K562 (cell line): ENCODE results near the gene ZNF35. TPM values are rescaled to one million over a fixed set of nuclear protein-coding genes. Genes with fewer than 3 reads are reported as not detected.

ENCODE experiments used
- ATAC-seq: fragments of 200-7000 bp; cut with Tn5 transposase; 3 replicates; pipeline ENCODE4 v1.9.1; 2020; ENCODE audit warnings: moderate library complexity
- BruUV-seq: library from RNA; stranded (reverse); fragments of 400-500 nt; replicated peaks from 2 replicates; lab custom pipeline; 2021; lab: Mats Ljungman, UMichigan
- CTCF ChIA-PET: fragments of 300-600 bp; formaldehyde crosslinking; extraction: SDS; loops from one replicate; lab custom pipeline; 2021; ENCODE audit warnings: low intra/inter-chr PET ratio; lab: Yijun Ruan, JAX
- POLR2A ChIA-PET: fragments of 300-600, 350-650 bp; sonication (Branson Sonifier 250); formaldehyde crosslinking; extraction: SDS; loops from one replicate; lab custom pipeline; 2021; ENCODE audit warnings: antibody characterized with exemption, inconsistent platforms; lab: Yijun Ruan, JAX
- DNase-seq, 4 experiments: peaks; one replicate each; pipeline versions ENCODE4 v3.0.0 to v3.0.0-alpha.2; 2011 to 2018; ENCODE audit warnings: low spot score in 3 of 4, mixed read lengths in 3 of 4; ENCODE audit errors: extremely low read depth in 1 of 4
- FAIRE-seq: peaks from 2 replicates; lab custom pipeline; 2011; peaks lifted over from hg19 to GRCh38; lab: Jason Lieb, UNC
- H2AFZ ChIP-seq: 2 replicates; pipeline ENCODE4 v1.6.0; 2011; ENCODE audit warnings: low read depth, low read length, control low read depth, inconsistent platforms
- H3K27ac ChIP-seq: fragments of 200-600 bp; 3 replicates; pipeline ENCODE4 v1.8.0; 2011; ENCODE audit warnings: low read depth, mild to moderate bottlenecking, control low read depth, inconsistent platforms, low read length, moderate library complexity, mixed read lengths; ENCODE audit errors: extremely low read depth
- H3K27me3 ChIP-seq, 2 experiments: fragments of 300-600 bp in 1 of 2; 2 replicates in 1 of 2; 3 replicates in 1 of 2; pipeline versions ENCODE4 v1.6.0 to v1.8.0; 2011; ENCODE audit warnings: inconsistent platforms in 2 of 2, low read length in 2 of 2, mild to moderate bottlenecking in 1 of 2, mixed read lengths in 1 of 2, moderate library complexity in 1 of 2; ENCODE audit not compliant: control insufficient read depth in 2 of 2, insufficient read depth in 2 of 2
- H3K36me3 ChIP-seq: fragments of 300-600 bp; 3 replicates; pipeline ENCODE4 v1.8.0; 2011; ENCODE audit warnings: mild to moderate bottlenecking, low read length, inconsistent platforms; ENCODE audit not compliant: control insufficient read depth, insufficient read depth
- H3K4me1 ChIP-seq, 2 experiments: fragments of 200-600 bp in 1 of 2; replicated peaks in 1 of 2; 2 replicates in 1 of 2; 3 replicates in 1 of 2; pipeline versions ENCODE4 v1.5.1 to v1.8.0; 2011; ENCODE audit warnings: inconsistent platforms in 2 of 2, low read length in 2 of 2, mild to moderate bottlenecking in 1 of 2, mixed read lengths in 1 of 2, moderate library complexity in 1 of 2; ENCODE audit not compliant: control insufficient read depth in 2 of 2, insufficient read depth in 2 of 2
- H3K4me2 ChIP-seq: 2 replicates; pipeline ENCODE4 v1.6.1; 2011; ENCODE audit warnings: low read length, control low read depth, inconsistent platforms, mixed read lengths; ENCODE audit not compliant: insufficient read depth
- H3K4me3 ChIP-seq: fragments of 200-600 bp; sonication (generic), shearing (Covaris generic); 2 replicates; pipeline ENCODE4 v1.5.1; 2016; ENCODE audit warnings: control low read depth, inconsistent platforms
- H3K79me2 ChIP-seq: fragments of 200-600 bp; 3 replicates; pipeline ENCODE4 v1.8.0; 2011; ENCODE audit warnings: low read length, inconsistent platforms; ENCODE audit not compliant: control insufficient read depth, insufficient read depth
- H3K9ac ChIP-seq, 2 experiments: 2 replicates each; pipeline versions ENCODE4 v1.6.0 to v1.6.1; 2011; ENCODE audit warnings: low read depth in 2 of 2, low read length in 2 of 2, control low read depth in 1 of 2, inconsistent platforms in 1 of 2, mild to moderate bottlenecking in 1 of 2, mixed read lengths in 1 of 2; ENCODE audit not compliant: insufficient read depth in 1 of 2
- H3K9me1 ChIP-seq: one replicate; pipeline ENCODE4 v1.6.0; 2011; ENCODE audit warnings: inconsistent platforms, mild to moderate bottlenecking, low read length, moderate library complexity; ENCODE audit not compliant: control insufficient read depth, insufficient read depth
- H3K9me3 ChIP-seq: replicated peaks from 2 replicates; pipeline ENCODE4 v1.5.1; 2011; ENCODE audit warnings: low read depth, low read length, inconsistent platforms; ENCODE audit not compliant: control insufficient read depth, insufficient read depth
- H4K20me1 ChIP-seq: replicated peaks from 2 replicates; pipeline ENCODE4 v1.6.1; 2011; ENCODE audit warnings: low read length, inconsistent platforms, mixed read lengths; ENCODE audit not compliant: control insufficient read depth, insufficient read depth
- GATAD2A ChIP-seq: fragments of 450-650 bp; IDR thresholded peaks from 2 replicates; pipeline ENCODE4 v1.6.1; 2017
- NBN ChIP-seq: fragments of 450-650 bp; IDR thresholded peaks from 2 replicates; pipeline ENCODE4 v1.6.1; 2016; ENCODE audit warnings: low read depth, mild to moderate bottlenecking
- NR2C2 ChIP-seq, 2 experiments: fragments of 200-800 bp in 1 of 2; sonication (Bioruptor generic) in 1 of 2; sonication (generic) in 1 of 2; formaldehyde crosslinking in 1 of 2; IDR thresholded peaks; 2 replicates each; pipeline versions ENCODE4 v1.6.1 to v1.8.0; 2016 to 2022; ENCODE audit warnings: mild to moderate bottlenecking in 1 of 2, missing compliant biosample characterization in 1 of 2, missing genetic modification characterization in 1 of 2, missing genetic modification reagents in 1 of 2
- WGBS: fragments of 100-300 bp; shearing (Covaris generic); methylation state at CpG from one replicate; pipeline ENCODE4 v1.1.6; 2016; ENCODE audit warnings: low coverage, mixed read lengths; ENCODE audit not compliant: insufficient coverage; ENCODE audit errors: missing lambda C conversion rate; 5-methylcytosine and 5-hydroxymethylcytosine counted together
- in situ Hi-C: fragments of 300-500 bp; cut with MboI; formaldehyde crosslinking; loops from 4 replicates; pipeline ENCODE4 v1.15.0; 2018; ENCODE audit warnings: inconsistent platforms, mixed read lengths
- intact Hi-C: fragments of 100-400 bp; cut with micrococcal nuclease; formaldehyde crosslinking; loops from 2 replicates; pipeline ENCODE4 v1.14.2; 2022
- polyA plus RNA-seq, 8 experiments: library from polyadenylated mRNA; depleted of rRNA in 4 of 8; stranded (reverse) in 5 of 8; unstranded in 3 of 8; fragments of >200 nt; fragmentation: Nextera tagmentation in 2 of 8; fragmentation: Illumina TruSeq in 1 of 8; extraction: Ambion mirVana in 2 of 8; extraction: Trizol in 1 of 8; gene quantifications; 2 replicates each; pipeline versions ENCODE4 v1.2.1 to v1.2.3, GENCODE V29; 2011 to 2014; ENCODE audit warnings: inconsistent platforms in 1 of 8, missing spikeins in 1 of 8
- total RNA-seq, 7 experiments: library from RNA; depleted of rRNA in 6 of 7; stranded (reverse); fragments of >200 nt in 6 of 7; fragmentation: Illumina TruSeq in 2 of 7; extraction: Trizol in 2 of 7; gene quantifications; 2 replicates each; pipeline versions ENCODE4 v1.2.1 to v1.2.3, GENCODE V29; 2011 to 2021; ENCODE audit warnings: low replicate concordance in 1 of 7
- TF ChIP-seq, protein P1 (sequence below): sonication (generic); formaldehyde crosslinking; IDR thresholded peaks from 2 replicates; pipeline ENCODE4 v1.8.0; 2022; ENCODE audit warnings: missing genetic modification reagents, mild to moderate bottlenecking, moderate library complexity, borderline replicate concordance
- TF ChIP-seq, protein P2 (sequence below): fragments of 450-650 bp; formaldehyde crosslinking; IDR thresholded peaks from 2 replicates; pipeline ENCODE4 v1.4.0; 2020; ENCODE audit warnings: mild to moderate bottlenecking, moderate library complexity

Gene ZNF35
- total and polyA plus RNA-seq, 9 of the 15 experiments (the other 6 are each of a cell fraction or from before 2014, with no cell fraction given) = 8.0 to 18.2 (median 14.8) TPM

DNA sequence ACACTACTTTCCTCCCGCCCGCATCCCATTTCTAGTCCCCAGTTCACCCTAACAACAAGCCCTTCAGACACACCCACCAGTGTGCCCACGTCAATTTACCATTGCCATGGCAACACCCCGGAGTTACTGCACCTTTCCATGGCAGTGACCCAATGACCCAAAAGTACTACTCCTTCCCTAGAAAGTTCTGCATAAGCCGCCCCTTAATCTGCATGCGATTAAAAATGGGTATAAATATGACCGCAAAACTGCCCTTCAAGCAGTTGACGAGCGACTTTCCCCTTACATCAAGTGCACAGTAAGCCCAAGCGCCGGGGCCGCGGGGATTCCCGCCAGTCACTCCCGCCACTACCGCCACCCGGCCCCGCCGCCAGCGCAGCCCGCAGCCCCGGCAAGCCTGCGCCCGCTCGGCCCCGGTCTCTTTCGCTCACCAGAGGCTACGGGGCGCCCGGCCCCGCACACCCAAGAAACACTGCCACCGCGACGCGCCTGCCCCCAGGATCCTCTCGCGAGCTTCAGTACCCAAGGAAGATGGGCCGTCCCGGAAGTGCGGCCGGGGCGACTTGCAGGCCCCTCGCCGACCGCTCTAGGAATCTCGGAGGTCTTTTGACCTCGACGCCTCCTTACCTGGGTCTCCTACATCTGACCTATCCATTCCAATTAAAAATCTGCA is 36.7 kb downstream of the ZNF35 start (continued):
- TF ChIP-seq, protein P1, sequence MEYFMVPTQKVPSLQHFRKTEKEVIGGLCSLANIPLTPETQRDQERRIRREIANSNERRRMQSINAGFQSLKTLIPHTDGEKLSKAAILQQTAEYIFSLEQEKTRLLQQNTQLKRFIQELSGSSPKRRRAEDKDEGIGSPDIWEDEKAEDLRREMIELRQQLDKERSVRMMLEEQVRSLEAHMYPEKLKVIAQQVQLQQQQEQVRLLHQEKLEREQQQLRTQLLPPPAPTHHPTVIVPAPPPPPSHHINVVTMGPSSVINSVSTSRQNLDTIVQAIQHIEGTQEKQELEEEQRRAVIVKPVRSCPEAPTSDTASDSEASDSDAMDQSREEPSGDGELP (CRISPR knock-in tag) = no peak
- TF ChIP-seq GATAD2A = no peak
- TF ChIP-seq, protein P2, sequence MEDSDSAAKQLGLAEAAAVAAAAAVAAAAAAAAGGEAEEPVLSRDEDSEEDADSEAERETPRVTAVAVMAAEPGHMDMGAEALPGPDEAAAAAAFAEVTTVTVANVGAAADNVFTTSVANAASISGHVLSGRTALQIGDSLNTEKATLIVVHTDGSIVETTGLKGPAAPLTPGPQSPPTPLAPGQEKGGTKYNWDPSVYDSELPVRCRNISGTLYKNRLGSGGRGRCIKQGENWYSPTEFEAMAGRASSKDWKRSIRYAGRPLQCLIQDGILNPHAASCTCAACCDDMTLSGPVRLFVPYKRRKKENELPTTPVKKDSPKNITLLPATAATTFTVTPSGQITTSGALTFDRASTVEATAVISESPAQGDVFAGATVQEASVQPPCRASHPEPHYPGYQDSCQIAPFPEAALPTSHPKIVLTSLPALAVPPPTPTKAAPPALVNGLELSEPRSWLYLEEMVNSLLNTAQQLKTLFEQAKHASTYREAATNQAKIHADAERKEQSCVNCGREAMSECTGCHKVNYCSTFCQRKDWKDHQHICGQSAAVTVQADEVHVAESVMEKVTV = no peak

DNA sequence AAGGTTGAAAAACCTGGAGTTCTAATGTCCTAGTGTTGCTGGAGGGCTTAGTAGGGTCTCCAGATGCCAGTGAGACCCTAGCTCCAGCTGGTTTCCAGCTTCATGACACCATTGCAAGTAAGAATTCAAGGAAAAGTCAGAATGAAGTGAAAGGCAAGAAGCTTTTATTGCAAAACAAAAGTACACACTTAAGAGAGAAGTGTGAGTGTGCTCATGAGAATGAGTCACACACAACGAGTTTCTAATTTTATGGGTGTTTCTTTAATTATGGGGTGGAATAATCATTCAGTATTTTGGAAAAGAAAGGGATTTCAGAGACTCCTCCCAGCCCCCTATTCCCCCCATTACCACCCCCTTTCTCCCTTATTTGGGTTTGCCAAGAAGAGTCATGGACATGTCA is 39.4 kb downstream of the ZNF35 start:
- BruUV-seq = no TSS peak
- ChIA-PET POLR2A (no interaction called here), CTCF (no interaction called here)
- H3K4me2 ChIP-seq = no peak overlapping the region
- H3K27me3 ChIP-seq = peaks cover 5 to 14% of the 10 kb centered on the region in 2 experiments; a peak in 4 of 5 replicates
- H3K4me1 ChIP-seq = peaks cover 0 to 5% of the 10 kb centered on the region in 2 experiments; a peak in 1 of 5 replicates
- H3K9me3 ChIP-seq = no peaks in the 10 kb centered on the region; the same call in 1 of the 2 replicates
- H3K9me1 ChIP-seq = no peaks in the 10 kb centered on the region
- H3K36me3 ChIP-seq = no peaks in the 10 kb centered on the region
- H3K79me2 ChIP-seq = no peaks in the 10 kb centered on the region
- no peaks in the 10 kb centered on the region for H4K20me1 ChIP-seq
- WGBS = 0% methylated on average over 1 of the region's 1 CpG
- no peak overlapping the region for H2AFZ ChIP-seq
- FAIRE-seq (no peak), DNase-seq (no peak), ATAC-seq (no peak)
- no peak overlapping the region for H3K27ac ChIP-seq
- intact Hi-C loops (no loop called here), in situ Hi-C loops (no loop called here)
- H3K9ac ChIP-seq = no peak overlapping the region
- TF ChIP-seq NR2C2 (CRISPR knock-in tag; IDR thresholded peaks at IDR 0.05) = no peak
- TF ChIP-seq NR2C2 (tag; IDR thresholded peaks at IDR 0.05) = no peak
- no peak for TF ChIP-seq NBN
- H3K4me3 ChIP-seq = no peak overlapping the region

Other genes with a start within 250 kb of the ZNF35 start
Only the 7 nearest of the 10 such genes appear.
- not detected in 2 replicates for gene ZKSCAN7, start 93.5 kb upstream of the ZNF35 start, total RNA-seq (2014; rRNA removed)
- not detected in 2 replicates for gene ZKSCAN7, start 93.5 kb upstream of the ZNF35 start, total RNA-seq (2014; rRNA removed; fragmentation: Illumina TruSeq; extraction: Trizol)
- not detected in 2 replicates for gene ZKSCAN7, start 93.5 kb upstream of the ZNF35 start, total RNA-seq (2015; rRNA removed; fragmentation: Illumina TruSeq; extraction: Trizol)
- 0.07 TPM in 1 of 2 replicates, not detected in the other for gene ZKSCAN7, start 93.5 kb upstream of the ZNF35 start, total RNA-seq (2021)
- not detected in 2 replicates for gene ZKSCAN7, start 93.5 kb upstream of the ZNF35 start, polyA plus RNA-seq (2011; rRNA removed)
- gene ZKSCAN7, start 93.5 kb upstream of the ZNF35 start, polyA plus RNA-seq (2014; fragmentation: Illumina TruSeq; extraction: Trizol) = not detected in 2 replicates
- not detected for gene ZKSCAN7, start 93.5 kb upstream of the ZNF35 start, polyA plus RNA-seq (2014; fragmentation: Nextera tagmentation; extraction: Ambion mirVana)
- not detected in 2 replicates for gene ZKSCAN7, start 93.5 kb upstream of the ZNF35 start, polyA plus RNA-seq (2014; rRNA removed)
- gene ZNF660, start 63.8 kb upstream of the ZNF35 start, total RNA-seq (2014; rRNA removed) = 0.08 and 0.09 TPM in 2 replicates
- 0.65 and 0.96 TPM in 2 replicates for gene ZNF660, start 63.8 kb upstream of the ZNF35 start, total RNA-seq (2014; rRNA removed; fragmentation: Illumina TruSeq; extraction: Trizol)
- gene ZNF660, start 63.8 kb upstream of the ZNF35 start, total RNA-seq (2015; rRNA removed; fragmentation: Illumina TruSeq; extraction: Trizol) = 0.40 and 0.49 TPM in 2 replicates
- gene ZNF660, start 63.8 kb upstream of the ZNF35 start, total RNA-seq (2021) = 0.13 and 0.29 TPM in 2 replicates
- 0.17 and 0.24 TPM in 2 replicates for gene ZNF660, start 63.8 kb upstream of the ZNF35 start, polyA plus RNA-seq (2011; rRNA removed)
- gene ZNF660, start 63.8 kb upstream of the ZNF35 start, polyA plus RNA-seq (2014; fragmentation: Illumina TruSeq; extraction: Trizol) = 0.07 and 0.10 TPM in 2 replicates
- gene ZNF660, start 63.8 kb upstream of the ZNF35 start, polyA plus RNA-seq (2014; fragmentation: Nextera tagmentation; extraction: Ambion mirVana) = under 1 TPM; 0.06 to 0.07 TPM
- 0.18 and 0.19 TPM in 2 replicates for gene ZNF660, start 63.8 kb upstream of the ZNF35 start, polyA plus RNA-seq (2014; rRNA removed)
- 12.1 and 13.1 TPM in 2 replicates for gene ZNF197, start 23.7 kb upstream of the ZNF35 start, total RNA-seq (2014; rRNA removed)
- 19.1 and 22.3 TPM in 2 replicates for gene ZNF197, start 23.7 kb upstream of the ZNF35 start, total RNA-seq (2014; rRNA removed; fragmentation: Illumina TruSeq; extraction: Trizol)
- 16.1 and 18.5 TPM in 2 replicates for gene ZNF197, start 23.7 kb upstream of the ZNF35 start, total RNA-seq (2015; rRNA removed; fragmentation: Illumina TruSeq; extraction: Trizol)
- gene ZNF197, start 23.7 kb upstream of the ZNF35 start, total RNA-seq (2021) = 12.7 and 13.9 TPM in 2 replicates
- gene ZNF197, start 23.7 kb upstream of the ZNF35 start, polyA plus RNA-seq (2011; rRNA removed) = 10.1 and 13.7 TPM in 2 replicates
- 15.7 and 16.7 TPM in 2 replicates for gene ZNF197, start 23.7 kb upstream of the ZNF35 start, polyA plus RNA-seq (2014; fragmentation: Illumina TruSeq; extraction: Trizol)
- gene ZNF197, start 23.7 kb upstream of the ZNF35 start, polyA plus RNA-seq (2014; fragmentation: Nextera tagmentation; extraction: Ambion mirVana) = 1 to 10 TPM; 3.5 to 3.8 TPM
- 9.4 and 11.0 TPM in 2 replicates for gene ZNF197, start 23.7 kb upstream of the ZNF35 start, polyA plus RNA-seq (2014; rRNA removed)
- 0.59 and 0.61 TPM in 2 replicates for gene ZNF502, start 63.9 kb downstream of the ZNF35 start, total RNA-seq (2014; rRNA removed)
- gene ZNF502, start 63.9 kb downstream of the ZNF35 start, total RNA-seq (2014; rRNA removed; fragmentation: Illumina TruSeq; extraction: Trizol) = 0.73 and 1.3 TPM in 2 replicates
- gene ZNF502, start 63.9 kb downstream of the ZNF35 start, total RNA-seq (2015; rRNA removed; fragmentation: Illumina TruSeq; extraction: Trizol) = 0.68 and 0.98 TPM in 2 replicates
- 0.65 and 0.73 TPM in 2 replicates for gene ZNF502, start 63.9 kb downstream of the ZNF35 start, total RNA-seq (2021)
- gene ZNF502, start 63.9 kb downstream of the ZNF35 start, polyA plus RNA-seq (2011; rRNA removed) = 0.11 and 0.47 TPM in 2 replicates
- gene ZNF502, start 63.9 kb downstream of the ZNF35 start, polyA plus RNA-seq (2014; fragmentation: Illumina TruSeq; extraction: Trizol) = 0.73 and 0.90 TPM in 2 replicates
- under 1 TPM; 0.38 to 0.67 TPM for gene ZNF502, start 63.9 kb downstream of the ZNF35 start, polyA plus RNA-seq (2014; fragmentation: Nextera tagmentation; extraction: Ambion mirVana)
- 0.60 and 1.6 TPM in 2 replicates for gene ZNF502, start 63.9 kb downstream of the ZNF35 start, polyA plus RNA-seq (2014; rRNA removed)
- 4.9 and 6.5 TPM in 2 replicates for gene ZNF501, start 80.9 kb downstream of the ZNF35 start, total RNA-seq (2014; rRNA removed)
- gene ZNF501, start 80.9 kb downstream of the ZNF35 start, total RNA-seq (2014; rRNA removed; fragmentation: Illumina TruSeq; extraction: Trizol) = 4.5 and 4.8 TPM in 2 replicates
- 3.6 and 3.7 TPM in 2 replicates for gene ZNF501, start 80.9 kb downstream of the ZNF35 start, total RNA-seq (2015; rRNA removed; fragmentation: Illumina TruSeq; extraction: Trizol)
- gene ZNF501, start 80.9 kb downstream of the ZNF35 start, total RNA-seq (2021) = 3.9 and 4.4 TPM in 2 replicates
- 1.1 and 4.2 TPM in 2 replicates for gene ZNF501, start 80.9 kb downstream of the ZNF35 start, polyA plus RNA-seq (2011; rRNA removed)
- gene ZNF501, start 80.9 kb downstream of the ZNF35 start, polyA plus RNA-seq (2014; fragmentation: Illumina TruSeq; extraction: Trizol) = 2.3 and 4.1 TPM in 2 replicates
- 1 to 10 TPM; 1.2 to 1.6 TPM for gene ZNF501, start 80.9 kb downstream of the ZNF35 start, polyA plus RNA-seq (2014; fragmentation: Nextera tagmentation; extraction: Ambion mirVana)
- 2.4 and 2.9 TPM in 2 replicates for gene ZNF501, start 80.9 kb downstream of the ZNF35 start, polyA plus RNA-seq (2014; rRNA removed)
- 27.9 and 31.3 TPM in 2 replicates for gene KIAA1143, start 112.9 kb downstream of the ZNF35 start, total RNA-seq (2014; rRNA removed)
- 72.0 and 97.2 TPM in 2 replicates for gene KIAA1143, start 112.9 kb downstream of the ZNF35 start, total RNA-seq (2014; rRNA removed; fragmentation: Illumina TruSeq; extraction: Trizol)
- 43.7 and 47.0 TPM in 2 replicates for gene KIAA1143, start 112.9 kb downstream of the ZNF35 start, total RNA-seq (2015; rRNA removed; fragmentation: Illumina TruSeq; extraction: Trizol)
- gene KIAA1143, start 112.9 kb downstream of the ZNF35 start, total RNA-seq (2021) = 42.8 and 47.1 TPM in 2 replicates
- gene KIAA1143, start 112.9 kb downstream of the ZNF35 start, polyA plus RNA-seq (2011; rRNA removed) = 30.9 and 40.7 TPM in 2 replicates
- gene KIAA1143, start 112.9 kb downstream of the ZNF35 start, polyA plus RNA-seq (2014; fragmentation: Illumina TruSeq; extraction: Trizol) = 47.4 and 54.6 TPM in 2 replicates
- 10 to 100 TPM; 33.5 to 42.2 TPM for gene KIAA1143, start 112.9 kb downstream of the ZNF35 start, polyA plus RNA-seq (2014; fragmentation: Nextera tagmentation; extraction: Ambion mirVana)
- gene KIAA1143, start 112.9 kb downstream of the ZNF35 start, polyA plus RNA-seq (2014; rRNA removed) = 24.0 and 25.6 TPM in 2 replicates
- 26.0 and 28.0 TPM in 2 replicates for gene KIF15, start 113.1 kb downstream of the ZNF35 start, total RNA-seq (2014; rRNA removed)
- gene KIF15, start 113.1 kb downstream of the ZNF35 start, total RNA-seq (2014; rRNA removed; fragmentation: Illumina TruSeq; extraction: Trizol) = 43.7 and 52.3 TPM in 2 replicates
- 45.1 and 45.9 TPM in 2 replicates for gene KIF15, start 113.1 kb downstream of the ZNF35 start, total RNA-seq (2015; rRNA removed; fragmentation: Illumina TruSeq; extraction: Trizol)
- gene KIF15, start 113.1 kb downstream of the ZNF35 start, total RNA-seq (2021) = 24.5 and 25.8 TPM in 2 replicates
- 17.9 and 25.3 TPM in 2 replicates for gene KIF15, start 113.1 kb downstream of the ZNF35 start, polyA plus RNA-seq (2011; rRNA removed)
- gene KIF15, start 113.1 kb downstream of the ZNF35 start, polyA plus RNA-seq (2014; fragmentation: Illumina TruSeq; extraction: Trizol) = 33.8 and 43.3 TPM in 2 replicates
- gene KIF15, start 113.1 kb downstream of the ZNF35 start, polyA plus RNA-seq (2014; fragmentation: Nextera tagmentation; extraction: Ambion mirVana) = 10 to 100 TPM in 1 of 2 experiments, 1 to 10 TPM in 1; 9.0 to 21.2 TPM
- gene KIF15, start 113.1 kb downstream of the ZNF35 start, polyA plus RNA-seq (2014; rRNA removed) = 21.2 and 27.9 TPM in 2 replicates